Smooth muscle cell of the brain vasculature (primary cell): ENCODE data around the gene SYNJ2BP.
"Not testable (repeated sequence)": the region's sequence is repeated elsewhere in the genome, so short reads cannot be mapped to it uniquely, and the experiment has no call there.

Experiments used
- DNase-seq: peaks from one replicate; pipeline ENCODE4 v3.0.0-alpha.2; 2012; ENCODE audit warnings: low read depth, low spot score

The SYNJ2BP gene

GRCh38 chr14:70416725-70417349 is at the start of gene SYNJ2BP:
Gene SYNJ2BP, minus strand, starts transcription at chr14:70417090. Its CDS starts 127 bp downstream, at chr14:70416963.
- DNase-seq, result peak; percentile 17

GRCh38 chr14:70454731-70455130 is 37.8 kb upstream of the SYNJ2BP start:
- no peak for DNase-seq

GRCh38 chr14:70451874-70452273 is 35.0 kb upstream of the SYNJ2BP start, which contains the start of gene ADAM21:
Gene ADAM21, plus strand, starts transcription at chr14:70452174. Its CDS starts 5,326 bp downstream, at chr14:70457500.
- no peak for DNase-seq

- DNase-seq, result no peak
Observed at GRCh38 chr14:70448633-70449340, 31.9 kb upstream of the SYNJ2BP start.

- DNase-seq, result no peak
Observed at GRCh38 chr14:70442750-70443149, 25.9 kb upstream of the SYNJ2BP start.

- no peak for DNase-seq
Observed at GRCh38 chr14:70441641-70442040, 24.8 kb upstream of the SYNJ2BP start.

- no peak for DNase-seq
Observed at GRCh38 chr14:70436867-70437266, 20.0 kb upstream of the SYNJ2BP start.

- not testable (repeated sequence) for DNase-seq
Observed at GRCh38 chr14:70426555-70426954, 9.7 kb upstream of the SYNJ2BP start.

GRCh38 chr14:70425354-70425753 is 8.5 kb upstream of the SYNJ2BP start:
- no peak for DNase-seq

GRCh38 chr14:70422538-70422937 is 5.6 kb upstream of the SYNJ2BP start:
- no peak for DNase-seq

GRCh38 chr14:70419270-70419931 is 2.5 kb upstream of the SYNJ2BP start:
- not testable (repeated sequence) for DNase-seq

GRCh38 chr14:70416338-70416724 is 559 bp downstream of the SYNJ2BP start:
- no peak for DNase-seq

GRCh38 chr14:70415788-70416187 is 1.1 kb downstream of the SYNJ2BP start:
- DNase-seq, result no peak

GRCh38 chr14:70407621-70408020 is 9.3 kb downstream of the SYNJ2BP start:
- no peak for DNase-seq

GRCh38 chr14:70406216-70406615 is 10.7 kb downstream of the SYNJ2BP start:
- not testable (repeated sequence) for DNase-seq

- DNase-seq, result not testable (repeated sequence)
Observed at GRCh38 chr14:70403335-70403734, 13.6 kb downstream of the SYNJ2BP start.

- DNase-seq, result no peak
Observed at GRCh38 chr14:70401643-70402042, 15.2 kb downstream of the SYNJ2BP start.

GRCh38 chr14:70398706-70399431 is 18.0 kb downstream of the SYNJ2BP start:
- no peak for DNase-seq

GRCh38 chr14:70398280-70398679 is 18.6 kb downstream of the SYNJ2BP start:
- DNase-seq, result no peak

GRCh38 chr14:70397746-70398145 is 19.1 kb downstream of the SYNJ2BP start:
- no peak for DNase-seq

- DNase-seq, result no peak
Observed at GRCh38 chr14:70394674-70395306, 22.1 kb downstream of the SYNJ2BP start.
